ENCODE data around the gene PLXNA2. TPM values are rescaled to one million over a fixed set of nuclear protein-coding genes. Genes with fewer than 3 reads are reported as not detected.

Gene PLXNA2
- polyA plus RNA-seq, 1 of the 3 experiments (the other 2 are of a cell fraction): 8.5 TPM

- Histone ChIP-seq H3K27me3 (ENCODE audit: insufficient read depth) (no peaks in the 10 kb centered on the region), H3K9me3 (no peaks in the 10 kb centered on the region), H3K79me2 (ENCODE audit: insufficient read depth) (peaks cover 98% of the 10 kb centered on the region), H3K4me1 (ENCODE audit: control insufficient read depth in 1 of 2, insufficient read depth in 2 of 2, low read depth in 1 of 2, low read length in 1 of 2) (peaks cover 20 to 49% of the 10 kb centered on the region in 2 experiments), H4K20me1 (ENCODE audit: insufficient read depth) (no peaks in the 10 kb centered on the region), H3F3A (replicated peaks; ENCODE audit: insufficient read depth) (peaks cover 28% of the 10 kb centered on the region), H3K4me3 (ENCODE audit: low read depth in 2 of 2, low read length in 1 of 2) (no peak overlapping the region), H3K9me2 (no peaks in the 10 kb centered on the region), H3K36me3 (replicated peaks in 1 of 2; ENCODE audit: control insufficient read depth in 1 of 2, insufficient read depth in 2 of 2, low read length in 1 of 2) (peaks cover 1 to 3% of the 10 kb centered on the region in 2 experiments), H2AFZ (ENCODE audit: low read depth) (no peak overlapping the region), H3K27ac (ENCODE audit: low read depth in 2 of 2, low read length in 1 of 2) (peak overlapping the region in 1 of 2 experiments; percentile 86; a peak in 2 of 4 replicates), H3K4me2 (no peak overlapping the region), H3K9ac (no peak overlapping the region)
- CTCF ChIA-PET: interaction anchor here (1.2 to 2.0 kb wide), 3 partner anchors 14 to 202 kb away, joined by 3 to 7 read pairs (median 4); no protein-coding TSS in a partner anchor
- POLR2A ChIA-PET: interaction anchor here (1.7 kb wide), 1 partner anchor 8 kb away, joined by 3 read pairs; no protein-coding TSS in a partner anchor
- 95% methylated on average over 10 of the region's 10 CpGs for WGBS (ENCODE audit: low lambda C conversion rate)
- TF ChIP-seq TAF1 (IDR thresholded peaks at IDR 0.05; ENCODE audit: borderline replicate concordance, low read depth, low read length) (no peak), MAX (IDR thresholded peaks at IDR 0.05; ENCODE audit: low read depth) (no peak), EZH2phosphoT487 (IDR thresholded peaks at IDR 0.05; ENCODE audit: borderline replicate concordance, low read depth) (no peak), RAD21 (IDR thresholded peaks at IDR 0.05; ENCODE audit: low read length) (no peak), FOSL2 (IDR thresholded peaks at IDR 0.05; ENCODE audit: borderline replicate concordance, low read depth) (no peak), RXRA (IDR thresholded peaks at IDR 0.05; ENCODE audit: borderline replicate concordance, low read depth) (no peak), POLR2AphosphoS5 (IDR thresholded peaks at IDR 0.05; ENCODE audit: low read depth, low read length) (no peak), FOXJ3 (CRISPR knock-in tag; IDR thresholded peaks at IDR 0.05) (no peak), SIN3A (IDR thresholded peaks at IDR 0.05; ENCODE audit: borderline replicate concordance, low read depth, low read length) (no peak), GABPA (IDR thresholded peaks at IDR 0.05; ENCODE audit: low read depth) (no peak), MEF2A (IDR thresholded peaks at IDR 0.05; ENCODE audit: borderline replicate concordance, low read depth) (no peak), CTCF (IDR thresholded peaks at IDR 0.05) (no peak), EP300 (IDR thresholded peaks at IDR 0.05; ENCODE audit: borderline replicate concordance in 1 of 2, low read depth in 1 of 2, low read length in 1 of 2) (no peak)
- no peak for DNase-seq
These were observed 19.9 kb downstream of the PLXNA2 start for GRCh38 chr1:208224192-208224713.

GRCh38 chr1:208223136-208223535, 21.0 kb downstream of the PLXNA2 start:
- Histone ChIP-seq H3K4me2 (peak overlapping the region; percentile 26; the same call in 1 of the 2 replicates), H2AFZ (ENCODE audit: low read depth) (no peak overlapping the region), H3K9ac (peak overlapping the region; percentile 21; the same call in 1 of the 2 replicates), H3K27ac (ENCODE audit: low read depth in 2 of 2, low read length in 1 of 2) (peak overlapping the region in 1 of 2 experiments; percentile 86; a peak in 2 of 4 replicates), H3K9me2 (no peaks in the 10 kb centered on the region), H3K79me2 (ENCODE audit: insufficient read depth) (peaks cover 98% of the 10 kb centered on the region), H3K4me3 (ENCODE audit: low read depth in 2 of 2, low read length in 1 of 2) (no peak overlapping the region), H3K36me3 (replicated peaks in 1 of 2; ENCODE audit: control insufficient read depth in 1 of 2, insufficient read depth in 2 of 2, low read length in 1 of 2) (no peaks in the 10 kb centered on the region), H3F3A (replicated peaks; ENCODE audit: insufficient read depth) (peaks cover 28% of the 10 kb centered on the region), H3K9me3 (no peaks in the 10 kb centered on the region), H4K20me1 (ENCODE audit: insufficient read depth) (no peaks in the 10 kb centered on the region), H3K27me3 (ENCODE audit: insufficient read depth) (no peaks in the 10 kb centered on the region), H3K4me1 (ENCODE audit: control insufficient read depth in 1 of 2, insufficient read depth in 2 of 2, low read depth in 1 of 2, low read length in 1 of 2) (peaks cover 22 to 60% of the 10 kb centered on the region in 2 experiments)
- 58% methylated on average over 8 of the region's 8 CpGs for WGBS (ENCODE audit: low lambda C conversion rate)
- ChIA-PET POLR2A (interaction anchor here (1.7 kb wide), 1 partner anchor 9 kb away, joined by 3 read pairs; no protein-coding TSS in a partner anchor), CTCF (interaction anchor here (0.9 to 3.0 kb wide), 4 partner anchors 15 to 201 kb away, joined by 3 to 12 read pairs (median 4); no protein-coding TSS in a partner anchor)
- no peak for DNase-seq
- TF ChIP-seq NRF1 (IDR thresholded peaks at IDR 0.05; ENCODE audit: low read depth, low read length) (no peak), TCF12 (IDR thresholded peaks at IDR 0.05) (no peak), EZH2phosphoT487 (IDR thresholded peaks at IDR 0.05; ENCODE audit: borderline replicate concordance, low read depth) (no peak), MEF2A (IDR thresholded peaks at IDR 0.05; ENCODE audit: borderline replicate concordance, low read depth) (no peak), GATA2 (CRISPR knock-in tag; IDR thresholded peaks at IDR 0.05) (no peak), IRF3 (IDR thresholded peaks at IDR 0.05; ENCODE audit: low read depth, low read length) (no peak), TAF1 (IDR thresholded peaks at IDR 0.05; ENCODE audit: borderline replicate concordance, low read depth, low read length) (no peak), USF2 (IDR thresholded peaks at IDR 0.05; ENCODE audit: borderline replicate concordance, low read depth, low read length) (no peak), RCOR1 (IDR thresholded peaks at IDR 0.05; ENCODE audit: low read length) (no peak), EP300 (IDR thresholded peaks at IDR 0.05; ENCODE audit: borderline replicate concordance in 1 of 2, low read depth in 1 of 2, low read length in 1 of 2) (no peak), ZBTB33 (IDR thresholded peaks at IDR 0.05; ENCODE audit: borderline replicate concordance, low read depth) (no peak), NFIC (IDR thresholded peaks at IDR 0.05; ENCODE audit: borderline replicate concordance) (no peak)

All from SK-N-SH (cell line).